ENCODE results near the gene TSPAN9.

The TSPAN9 gene

GRCh38 chr12:3284405-3284804 lies 207.2 kb downstream of the TSPAN9 start:
- DNase-seq = no peak

DNA sequence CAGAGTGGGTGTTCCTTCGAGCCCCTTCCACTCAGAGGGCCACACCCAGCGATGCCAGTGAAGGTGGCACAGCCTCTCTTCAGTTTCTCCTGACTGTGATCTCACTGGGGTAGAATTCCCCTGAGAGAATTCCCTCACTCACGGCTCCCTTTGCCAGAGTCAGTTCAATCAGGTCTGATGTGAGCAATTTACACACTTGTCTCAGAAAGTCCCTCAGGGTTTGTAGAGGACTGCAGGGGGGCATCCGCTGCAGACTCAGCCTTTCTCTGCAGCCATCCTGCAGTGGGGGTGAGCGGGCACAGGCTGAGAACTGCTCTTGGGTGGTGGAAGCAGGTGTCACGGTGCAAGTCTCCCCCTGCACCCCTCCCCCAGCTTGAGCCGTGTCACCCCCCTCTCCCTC lies 208.4 kb downstream of the TSPAN9 start:
- DNase-seq = no peak

- peak; percentile 75 for DNase-seq
Observed at GRCh38 chr12:3288690-3289089, 211.5 kb downstream of the TSPAN9 start.

- DNase-seq = no peak
Observed at GRCh38 chr12:3289702-3290101, 212.5 kb downstream of the TSPAN9 start.

- DNase-seq = no peak
Observed at GRCh38 chr12:3291939-3292338, 214.8 kb downstream of the TSPAN9 start.

- DNase-seq = no peak
Observed at GRCh38 chr12:3292677-3293412, 215.7 kb downstream of the TSPAN9 start.

DNA sequence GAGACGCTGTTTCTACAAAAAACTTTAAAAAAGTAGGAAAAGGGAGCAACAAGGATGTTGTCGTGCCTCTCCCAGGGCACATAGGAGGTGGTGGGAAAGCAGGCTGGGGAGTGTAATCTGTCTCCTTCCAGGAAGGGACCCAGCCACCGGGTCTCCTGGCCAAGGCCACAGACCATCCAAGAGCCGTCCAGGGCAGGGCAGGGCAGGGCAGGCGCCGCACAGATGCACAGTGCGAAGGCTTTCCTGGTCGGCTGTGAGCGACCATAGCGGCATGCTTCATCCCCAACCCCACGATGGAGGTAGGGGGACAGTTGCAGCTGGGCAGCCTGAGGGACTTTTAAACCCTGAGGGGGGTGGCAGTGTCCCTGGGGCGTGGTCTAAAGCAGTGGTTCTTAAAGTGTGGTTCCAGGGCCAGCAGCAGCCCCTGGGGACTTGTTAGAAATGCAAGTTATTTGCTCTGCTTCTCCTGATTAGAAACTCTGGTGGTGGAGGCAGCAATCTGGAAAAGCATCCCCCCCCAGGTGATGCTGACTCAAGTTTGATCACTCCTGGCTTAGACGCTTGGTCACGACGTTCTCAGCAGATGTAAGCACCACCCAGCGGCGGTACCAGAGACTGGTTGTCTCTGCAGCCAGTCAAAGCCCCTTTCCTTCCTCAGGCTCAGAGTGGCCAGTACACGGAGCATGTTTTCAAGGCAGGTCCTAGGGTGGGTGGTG lies 216.4 kb downstream of the TSPAN9 start:
- DNase-seq = no peak

DNA sequence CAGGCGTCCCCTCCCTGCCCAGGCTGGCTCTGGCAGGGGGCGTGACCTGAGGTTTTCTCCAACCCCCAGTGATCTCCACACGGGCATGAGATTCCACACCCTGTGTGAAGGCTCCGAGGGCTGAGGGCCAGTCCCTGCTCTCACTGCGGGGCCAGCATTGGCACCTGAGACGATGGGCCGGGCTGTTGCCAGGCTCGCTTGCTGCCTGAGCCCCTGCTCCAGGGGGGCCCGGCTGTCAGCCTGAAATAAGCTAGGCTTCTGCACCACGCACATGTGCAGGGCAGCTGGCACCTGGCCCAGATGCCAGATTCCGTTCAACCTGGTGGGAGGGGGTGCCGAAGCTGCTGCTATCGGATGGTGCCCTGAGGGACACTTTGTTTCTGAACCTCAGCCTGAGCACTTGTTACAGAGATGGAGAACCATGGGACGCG lies 217.3 kb downstream of the TSPAN9 start:
- peak; percentile 84 for DNase-seq

DNA sequence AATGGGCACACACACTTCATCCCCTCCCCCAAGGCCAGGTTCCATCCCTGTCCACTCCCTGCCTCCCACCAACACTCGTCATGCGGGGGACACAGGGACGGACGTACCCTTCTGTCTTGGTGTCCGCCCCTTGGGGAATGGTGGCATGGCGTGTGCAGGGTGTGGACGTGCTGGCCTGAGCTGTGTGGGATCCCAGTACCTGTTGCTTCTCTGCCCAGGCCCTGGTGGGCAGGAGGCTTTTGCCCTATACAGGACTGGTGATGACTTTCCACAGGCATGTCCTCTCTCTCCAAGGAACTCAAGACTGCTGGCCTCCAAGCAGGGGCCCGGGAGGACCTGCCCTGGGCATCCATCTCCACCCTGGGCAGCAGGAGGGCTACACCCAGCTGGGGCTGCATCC lies 218.0 kb downstream of the TSPAN9 start:
- DNase-seq = no peak

GRCh38 chr12:3295646-3296408 lies 218.6 kb downstream of the TSPAN9 start:
- DNase-seq = no peak

- no peak for DNase-seq
Observed at GRCh38 chr12:3296409-3296701, 219.2 kb downstream of the TSPAN9 start.

DNA sequence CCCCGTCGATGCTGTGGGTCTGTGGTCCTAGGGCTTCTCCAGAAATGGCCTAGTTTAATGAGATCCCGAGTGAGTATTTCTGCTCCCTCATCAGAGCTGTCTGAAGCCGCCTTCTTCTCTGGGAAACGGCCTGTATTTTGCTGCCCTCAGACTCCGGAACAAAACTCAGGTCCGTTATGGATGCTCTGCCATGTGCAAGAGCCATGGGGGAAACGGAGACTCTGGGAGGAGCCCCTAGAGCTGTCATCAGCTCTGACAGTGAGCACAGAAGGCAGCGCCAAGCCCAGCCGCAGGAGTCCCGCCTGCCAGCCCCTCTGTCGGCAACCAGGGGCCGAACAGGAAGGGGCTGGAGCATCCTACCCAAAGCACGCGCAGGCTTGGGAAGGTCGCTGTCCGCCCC lies 221.4 kb downstream of the TSPAN9 start:
- no peak for DNase-seq

- peak; percentile 87 for DNase-seq
Observed at GRCh38 chr12:3299929-3300832, 223.0 kb downstream of the TSPAN9 start.

DNA sequence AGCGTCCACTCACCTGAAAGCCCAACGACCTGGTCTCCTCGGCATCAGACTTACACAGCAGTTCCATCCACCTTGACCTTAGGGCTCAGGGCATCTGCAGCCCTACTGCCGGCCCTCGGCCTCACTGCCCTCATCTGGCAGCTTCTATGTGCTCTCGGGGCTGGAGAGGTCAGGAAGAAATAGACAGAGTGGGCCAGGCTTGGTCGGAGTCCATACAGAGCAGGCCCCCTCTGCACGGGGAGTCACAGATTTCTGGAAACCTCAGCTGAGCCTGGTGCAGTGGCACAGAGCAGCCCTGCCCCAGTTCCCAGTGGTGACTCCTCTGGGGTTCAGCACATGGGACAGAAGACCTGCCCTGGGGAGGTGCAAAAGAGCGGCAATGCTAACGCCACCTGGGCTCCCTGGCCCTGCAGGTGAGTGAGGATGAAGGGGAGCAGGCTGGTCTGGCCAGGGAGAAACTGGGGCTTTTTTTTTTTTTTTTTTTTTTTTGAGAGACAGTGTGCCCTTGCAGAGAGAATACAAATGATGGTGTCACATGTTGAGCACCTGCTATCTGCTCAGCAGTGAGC lies 223.7 kb downstream of the TSPAN9 start:
- DNase-seq = no peak

- no peak for DNase-seq
Observed at GRCh38 chr12:3302401-3303041, 225.3 kb downstream of the TSPAN9 start.

GRCh38 chr12:3303410-3304136 lies 226.4 kb downstream of the TSPAN9 start:
- no peak for DNase-seq

GRCh38 chr12:3304436-3305165 lies 227.4 kb downstream of the TSPAN9 start:
- DNase-seq = no peak

DNA sequence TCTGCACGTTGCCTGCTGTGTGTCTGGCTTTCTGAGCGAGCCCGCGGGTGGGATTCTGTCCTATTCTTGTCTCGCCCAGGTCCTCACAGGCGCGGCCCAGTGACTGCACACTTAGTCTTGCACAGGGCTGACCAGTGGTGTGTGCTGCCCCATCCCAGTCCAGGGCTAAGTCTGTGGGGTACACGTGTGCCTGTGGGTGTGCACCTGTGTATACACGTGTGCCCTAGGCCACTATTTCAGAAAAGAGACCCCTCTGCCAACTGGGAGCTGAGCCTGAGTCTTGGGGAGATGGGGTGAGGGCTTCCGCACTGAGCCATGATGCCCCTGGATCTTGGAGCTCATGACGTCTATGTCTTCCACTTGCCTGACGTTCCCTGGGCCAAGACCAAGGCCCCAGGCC lies 228.3 kb downstream of the TSPAN9 start:
- DNase-seq = no peak

DNA sequence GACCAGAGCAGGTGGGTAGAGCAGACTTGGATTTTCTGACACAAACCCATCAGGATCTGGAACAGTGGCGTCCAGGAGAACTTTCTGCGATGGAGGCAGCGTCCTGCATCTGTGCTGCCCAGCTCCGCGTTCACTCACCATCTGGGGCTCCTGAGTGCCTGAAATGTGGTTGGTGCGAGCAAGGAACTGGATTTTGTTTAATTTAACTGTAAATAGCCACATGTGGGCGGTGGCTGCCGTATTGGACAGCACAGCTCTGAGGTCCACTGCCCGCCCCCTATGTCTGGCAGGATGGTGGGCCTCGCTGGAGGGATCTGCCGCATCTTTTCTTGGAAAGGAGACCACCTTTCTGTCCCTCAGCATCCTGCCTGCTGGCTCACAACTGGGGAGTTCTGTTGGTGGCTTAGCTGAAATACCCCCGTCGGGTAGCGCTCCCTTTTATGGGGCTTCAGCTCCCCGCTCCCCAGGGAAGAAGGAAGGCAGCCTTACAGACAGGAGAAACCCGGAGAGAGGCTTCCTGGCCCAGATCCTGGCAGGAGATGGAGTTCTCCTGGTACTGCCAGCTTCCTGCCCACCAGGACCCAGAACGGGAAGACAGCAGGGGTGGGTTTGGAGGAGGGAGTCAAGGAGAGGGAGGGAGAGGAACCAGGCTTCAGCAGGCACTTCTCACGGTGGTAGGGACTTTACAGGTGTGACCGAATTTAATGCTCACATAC lies 228.9 kb downstream of the TSPAN9 start:
- no peak for DNase-seq

DNA sequence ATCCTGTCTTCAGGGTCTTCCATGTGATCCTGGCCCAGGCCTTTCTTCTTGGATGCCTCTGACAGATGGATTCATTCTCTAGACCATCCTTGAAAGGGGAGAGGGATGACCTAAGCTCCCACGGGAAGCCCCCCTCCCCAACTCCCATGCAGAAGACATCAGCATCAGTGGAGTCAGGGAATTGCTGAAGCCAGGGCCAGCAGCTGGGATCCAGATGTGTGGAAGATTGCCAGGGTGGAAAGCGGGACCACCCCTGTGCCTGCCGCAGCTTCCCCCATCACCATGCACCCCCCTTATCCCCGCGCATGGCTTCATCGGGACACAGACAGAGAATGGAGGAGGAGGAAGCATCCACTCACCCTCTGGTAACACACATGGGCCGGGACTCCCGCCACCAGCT lies 230.2 kb downstream of the TSPAN9 start:
- DNase-seq = no peak
